GM21360 (cell line): ENCODE data around the gene PHLDA3.

Experiments used
- ATAC-seq: cut with Tn5 transposase; IDR thresholded peaks from one replicate; pipeline ENCODE4 v1.9.1; 2021; ENCODE audit warnings: mild to moderate bottlenecking, moderate library complexity; ENCODE audit not compliant: unreplicated experiment

PHLDA3 gene

GRCh38 chr1:201468501-201468843, 516 bp downstream of the PHLDA3 start:
- ATAC-seq = peak; percentile 23

- ATAC-seq = no peak
These were observed 2.5 kb downstream of the PHLDA3 start for GRCh38 chr1:201466492-201466891.

- no peak for ATAC-seq
These were observed 3.2 kb downstream of the PHLDA3 start for GRCh38 chr1:201465698-201466290.

GRCh38 chr1:201463071-201463552, 5.9 kb downstream of the PHLDA3 start:
- no peak for ATAC-seq

- no peak for ATAC-seq
These were observed 7.1 kb downstream of the PHLDA3 start for GRCh38 chr1:201461645-201462441.

- ATAC-seq = no peak
These were observed 8.0 kb downstream of the PHLDA3 start for GRCh38 chr1:201460814-201461644.

GRCh38 chr1:201459775-201460174, 9.2 kb downstream of the PHLDA3 start:
- ATAC-seq = no peak

- no peak for ATAC-seq
These were observed 9.9 kb downstream of the PHLDA3 start for GRCh38 chr1:201459052-201459451.

- no peak for ATAC-seq
These were observed 11.5 kb downstream of the PHLDA3 start for GRCh38 chr1:201457508-201457960.

- no peak for ATAC-seq
These were observed 12.3 kb downstream of the PHLDA3 start for GRCh38 chr1:201456499-201457309.

- no peak for ATAC-seq
These were observed 13.9 kb downstream of the PHLDA3 start for GRCh38 chr1:201455098-201455497.

- no peak for ATAC-seq
These were observed 14.4 kb downstream of the PHLDA3 start for GRCh38 chr1:201454608-201455007.

GRCh38 chr1:201452866-201453265, 16.1 kb downstream of the PHLDA3 start:
- no peak for ATAC-seq

GRCh38 chr1:201450721-201451291, 18.2 kb downstream of the PHLDA3 start:
- ATAC-seq = no peak

GRCh38 chr1:201448990-201449389, 20.0 kb downstream of the PHLDA3 start:
- ATAC-seq = no peak

- peak; percentile 77 for ATAC-seq
These were observed 20.8 kb downstream of the PHLDA3 start for GRCh38 chr1:201447903-201448871.

- ATAC-seq = no peak
These were observed 23.7 kb downstream of the PHLDA3 start for GRCh38 chr1:201445310-201445709.

GRCh38 chr1:201444792-201445191, 24.2 kb downstream of the PHLDA3 start:
- no peak for ATAC-seq

- no peak for ATAC-seq
These were observed 25.2 kb downstream of the PHLDA3 start for GRCh38 chr1:201443747-201444146.
